OCI-LY7 (cell line): ENCODE measurements around the gene LRP3. TPM values are rescaled to one million over a fixed set of nuclear protein-coding genes. Genes with fewer than 3 reads are reported as not detected.
A peak's percentile ranks its signal among the peaks of the same experiment; 100 is the strongest.

Experiments
- BruUV-seq: library from RNA; stranded (reverse); fragments of 400-500 nt; replicated peaks from 2 replicates; lab custom pipeline; 2021; lab: Mats Ljungman, UMichigan
- CTCF ChIA-PET: fragments of 300-600 bp; sonication (Branson Sonifier 250); formaldehyde crosslinking; loops from one replicate; lab custom pipeline; 2022; ENCODE audit warnings: antibody characterized with exemption; ENCODE audit not compliant: unreplicated experiment; lab: Charles Lee
- POLR2A ChIA-PET: fragments of 300-600 bp; sonication (Branson Sonifier 250); formaldehyde crosslinking; loops from one replicate; lab custom pipeline; 2022; ENCODE audit warnings: antibody characterized with exemption; lab: Charles Lee
- DNase-seq: peaks from one replicate; pipeline ENCODE4 v3.0.0-alpha.2; 2015; ENCODE audit warnings: low spot score
- H2AFZ ChIP-seq: fragments of 200-600 bp; sonication (generic), shearing (Covaris generic); 2 replicates; pipeline ENCODE4 v1.6.1; 2014; ENCODE audit warnings: mild to moderate bottlenecking, antibody characterized with exemption, low read length, moderate library complexity
- H3K27ac ChIP-seq: fragments of 200-600 bp; sonication (generic); 2 replicates; pipeline ENCODE4 v1.5.1; 2014; ENCODE audit warnings: mixed run types, low read depth, mild to moderate bottlenecking, moderate library complexity, low read length, inconsistent platforms; ENCODE audit not compliant: poor library complexity, severe bottlenecking
- H3K36me3 ChIP-seq: fragments of 200-600 bp; sonication (generic); 2 replicates; pipeline ENCODE4 v1.6.1; 2014; ENCODE audit warnings: mild to moderate bottlenecking, antibody characterized with exemption, low read length, moderate library complexity, mixed read lengths; ENCODE audit not compliant: insufficient read depth
- H3K4me1 ChIP-seq: fragments of 200-600 bp; sonication (generic); 2 replicates; pipeline ENCODE4 v1.5.1; 2014; ENCODE audit warnings: mild to moderate bottlenecking, low read length; ENCODE audit not compliant: insufficient read depth, poor library complexity, severe bottlenecking
- H3K4me2 ChIP-seq: fragments of 200-600 bp; sonication (generic); 2 replicates; pipeline ENCODE4 v1.6.1; 2014; ENCODE audit warnings: mild to moderate bottlenecking, low read length
- H3K4me3 ChIP-seq: fragments of 200-600 bp; sonication (generic); 2 replicates; pipeline ENCODE4 v1.5.1; 2014; ENCODE audit warnings: mild to moderate bottlenecking, low read depth, low read length; ENCODE audit not compliant: poor library complexity, severe bottlenecking
- H3K79me2 ChIP-seq: fragments of 200-600 bp; sonication (generic); 2 replicates; pipeline ENCODE4 v1.6.1; 2016; ENCODE audit warnings: low read depth, mild to moderate bottlenecking, low read length, moderate library complexity, mixed read lengths; ENCODE audit not compliant: insufficient read depth
- H3K9me2 ChIP-seq: fragments of 200-600 bp; sonication (generic); 2 replicates; pipeline ENCODE4 v1.6.1; 2016; ENCODE audit warnings: mild to moderate bottlenecking, low read length, mixed read lengths; ENCODE audit not compliant: insufficient read depth
- H3K9me3 ChIP-seq: fragments of 200-600 bp; sonication (generic); 2 replicates; pipeline ENCODE4 v1.6.1; 2014; ENCODE audit warnings: mild to moderate bottlenecking, mixed run types, low read length, mixed read lengths
- H4K20me1 ChIP-seq: fragments of 200-600 bp; sonication (generic); 2 replicates; pipeline ENCODE4 v1.6.1; 2014; ENCODE audit warnings: mild to moderate bottlenecking, antibody characterized with exemption, low read length, moderate library complexity, mixed read lengths; ENCODE audit not compliant: insufficient read depth
- EZH2phosphoT487 ChIP-seq: fragments of 200-600 bp; sonication (generic); IDR thresholded peaks from 2 replicates; pipeline ENCODE4 v1.6.1; 2018; ENCODE audit warnings: low read depth, borderline replicate concordance, mild to moderate bottlenecking, mixed run types, antibody characterized with exemption, low read length, moderate library complexity, mixed read lengths
- intact Hi-C: fragments of 100-400 bp; cut with micrococcal nuclease; formaldehyde crosslinking; loops from one replicate; pipeline ENCODE4 v1.10.0; 2022; ENCODE audit not compliant: unreplicated experiment
- total RNA-seq, 2 experiments: library from RNA; depleted of rRNA in 1 of 2; stranded (reverse); fragments of >200 nt in 1 of 2; shearing (Covaris generic) in 1 of 2; gene quantifications; 2 replicates each; pipeline ENCODE4 v1.2.3, GENCODE V29; 2014 to 2022
- TF ChIP-seq, protein P1 (sequence below): fragments of 200-600 bp; sonication (generic); conservative IDR thresholded peaks from 2 replicates; pipeline ENCODE4 v1.5.1; 2014; ENCODE audit warnings: mild to moderate bottlenecking, antibody characterized with exemption, low read length, moderate library complexity, mixed read lengths

The LRP3 gene
- total RNA-seq, 2 experiments from 2014 or later = not detected

DNA sequence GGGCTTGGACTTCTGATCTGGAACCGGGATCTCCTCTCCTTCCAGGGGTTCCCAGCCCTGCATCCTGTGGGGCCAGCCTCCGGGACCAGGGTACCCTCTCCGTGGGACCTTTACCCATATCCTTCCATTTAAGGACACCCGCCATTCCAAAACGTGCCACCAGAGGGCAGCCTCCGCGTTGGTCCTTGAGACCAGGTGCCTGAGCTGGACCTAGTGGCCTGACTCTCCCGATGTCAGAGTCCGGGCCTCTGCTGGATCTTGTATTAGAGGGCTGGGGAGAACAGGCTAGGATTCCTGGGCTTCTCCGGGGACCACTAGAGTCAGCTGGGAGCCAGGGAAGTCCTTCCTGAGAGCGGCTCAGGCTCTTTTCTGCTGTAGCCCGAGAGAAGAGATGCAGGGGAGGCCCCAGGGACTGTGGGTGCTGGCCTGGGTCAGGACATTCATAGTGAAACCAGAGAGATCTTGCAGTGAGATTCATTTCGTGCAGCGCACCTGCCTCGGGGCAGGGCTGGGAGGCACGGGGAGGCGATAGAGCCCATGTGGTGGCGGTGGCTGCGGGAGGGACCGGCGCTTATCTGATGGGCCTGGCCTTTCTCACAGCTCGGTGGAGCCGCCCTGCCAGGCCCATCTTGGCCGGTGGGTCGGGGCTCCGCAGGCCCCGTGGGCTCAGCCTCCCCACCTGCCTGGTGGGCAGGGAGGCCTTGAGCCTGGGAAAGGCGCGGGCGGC is 41.3 kb downstream of the LRP3 start:
- intact Hi-C loops = loop anchor here (10.0 kb wide), 1 partner anchor 539 kb away; no protein-coding TSS in a partner anchor
- Histone ChIP-seq H3K27ac (no peak overlapping the region), H3K9me2 (no peaks in the 10 kb centered on the region), H3K79me2 (no peaks in the 10 kb centered on the region), H4K20me1 (no peaks in the 10 kb centered on the region), H3K36me3 (no peaks in the 10 kb centered on the region), H3K4me1 (no peaks in the 10 kb centered on the region), H3K9me3 (no peaks in the 10 kb centered on the region), H3K4me2 (no peak overlapping the region), H3K4me3 (no peak overlapping the region), H2AFZ (no peak overlapping the region)
- CTCF ChIA-PET = no interaction called here
- DNase-seq = peak; percentile 68
- POLR2A ChIA-PET = no interaction called here
- no peak for TF ChIP-seq EZH2phosphoT487
- TF ChIP-seq, protein P1, sequence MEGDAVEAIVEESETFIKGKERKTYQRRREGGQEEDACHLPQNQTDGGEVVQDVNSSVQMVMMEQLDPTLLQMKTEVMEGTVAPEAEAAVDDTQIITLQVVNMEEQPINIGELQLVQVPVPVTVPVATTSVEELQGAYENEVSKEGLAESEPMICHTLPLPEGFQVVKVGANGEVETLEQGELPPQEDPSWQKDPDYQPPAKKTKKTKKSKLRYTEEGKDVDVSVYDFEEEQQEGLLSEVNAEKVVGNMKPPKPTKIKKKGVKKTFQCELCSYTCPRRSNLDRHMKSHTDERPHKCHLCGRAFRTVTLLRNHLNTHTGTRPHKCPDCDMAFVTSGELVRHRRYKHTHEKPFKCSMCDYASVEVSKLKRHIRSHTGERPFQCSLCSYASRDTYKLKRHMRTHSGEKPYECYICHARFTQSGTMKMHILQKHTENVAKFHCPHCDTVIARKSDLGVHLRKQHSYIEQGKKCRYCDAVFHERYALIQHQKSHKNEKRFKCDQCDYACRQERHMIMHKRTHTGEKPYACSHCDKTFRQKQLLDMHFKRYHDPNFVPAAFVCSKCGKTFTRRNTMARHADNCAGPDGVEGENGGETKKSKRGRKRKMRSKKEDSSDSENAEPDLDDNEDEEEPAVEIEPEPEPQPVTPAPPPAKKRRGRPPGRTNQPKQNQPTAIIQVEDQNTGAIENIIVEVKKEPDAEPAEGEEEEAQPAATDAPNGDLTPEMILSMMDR = peak; percentile 88
- BruUV-seq = no TSS peak

DNA sequence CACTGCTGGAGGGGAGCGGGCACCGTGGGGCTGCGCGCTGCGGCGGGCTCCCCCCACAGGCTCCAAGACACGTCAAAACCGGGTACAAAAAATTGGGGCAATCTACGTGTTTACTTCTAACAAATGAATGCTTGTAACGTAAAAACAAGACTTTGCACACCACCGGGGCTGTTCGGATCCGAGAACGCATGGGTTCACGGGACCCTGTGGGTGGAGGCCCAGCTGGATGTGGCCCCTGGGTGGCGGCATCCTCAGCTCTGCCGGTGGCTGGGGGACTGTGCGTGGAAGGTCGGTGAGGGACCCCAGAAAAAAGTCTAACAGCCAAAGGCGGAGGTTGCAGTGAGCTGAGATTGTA is 41.8 kb downstream of the LRP3 start:
- CTCF ChIA-PET = no interaction called here
- Histone ChIP-seq H3K9me2 (no peaks in the 10 kb centered on the region), H3K4me3 (no peak overlapping the region), H3K4me1 (no peaks in the 10 kb centered on the region), H2AFZ (no peak overlapping the region), H3K4me2 (no peak overlapping the region), H3K36me3 (no peaks in the 10 kb centered on the region), H3K79me2 (no peaks in the 10 kb centered on the region), H3K27ac (no peak overlapping the region), H3K9me3 (no peaks in the 10 kb centered on the region), H4K20me1 (no peaks in the 10 kb centered on the region)
- DNase-seq = no peak
- BruUV-seq = no TSS peak
- no peak for TF ChIP-seq EZH2phosphoT487
- TF ChIP-seq, protein P1 = no peak
- POLR2A ChIA-PET = no interaction called here
- intact Hi-C loops = loop anchor here (10.0 kb wide), 1 partner anchor 539 kb away; no protein-coding TSS in a partner anchor

- H3K9me3 ChIP-seq = no peaks in the 10 kb centered on the region
- H3K27ac ChIP-seq = no peak overlapping the region
- no peaks in the 10 kb centered on the region for H3K36me3 ChIP-seq
- no peak overlapping the region for H3K4me2 ChIP-seq
- no peaks in the 10 kb centered on the region for H4K20me1 ChIP-seq
- no peaks in the 10 kb centered on the region for H3K9me2 ChIP-seq
- no peaks in the 10 kb centered on the region for H3K79me2 ChIP-seq
- ChIA-PET POLR2A (no interaction called here), CTCF (no interaction called here)
- no peak overlapping the region for H2AFZ ChIP-seq
- H3K4me3 ChIP-seq = no peak overlapping the region
- DNase-seq = no peak
- no peaks in the 10 kb centered on the region for H3K4me1 ChIP-seq
- intact Hi-C loops = loop anchor here (10.0 kb wide), 1 partner anchor 538 kb away; no protein-coding TSS in a partner anchor
- no peak for TF ChIP-seq EZH2phosphoT487
- no TSS peak for BruUV-seq
These were observed 42.7 kb downstream of the LRP3 start for GRCh38 chr19:33236696-33237390.
